ENCODE data around the gene RPS6KA5. TPM values are rescaled to one million over a fixed set of nuclear protein-coding genes. Genes with fewer than 3 reads are reported as not detected.
"Not testable (repeated sequence)": the region's sequence is repeated elsewhere in the genome, so short reads cannot be mapped to it uniquely, and the experiment has no call there.

The RPS6KA5 gene
- total RNA-seq, 2 donors from 2014 or later: 5.3 to 9.6 TPM

DNA sequence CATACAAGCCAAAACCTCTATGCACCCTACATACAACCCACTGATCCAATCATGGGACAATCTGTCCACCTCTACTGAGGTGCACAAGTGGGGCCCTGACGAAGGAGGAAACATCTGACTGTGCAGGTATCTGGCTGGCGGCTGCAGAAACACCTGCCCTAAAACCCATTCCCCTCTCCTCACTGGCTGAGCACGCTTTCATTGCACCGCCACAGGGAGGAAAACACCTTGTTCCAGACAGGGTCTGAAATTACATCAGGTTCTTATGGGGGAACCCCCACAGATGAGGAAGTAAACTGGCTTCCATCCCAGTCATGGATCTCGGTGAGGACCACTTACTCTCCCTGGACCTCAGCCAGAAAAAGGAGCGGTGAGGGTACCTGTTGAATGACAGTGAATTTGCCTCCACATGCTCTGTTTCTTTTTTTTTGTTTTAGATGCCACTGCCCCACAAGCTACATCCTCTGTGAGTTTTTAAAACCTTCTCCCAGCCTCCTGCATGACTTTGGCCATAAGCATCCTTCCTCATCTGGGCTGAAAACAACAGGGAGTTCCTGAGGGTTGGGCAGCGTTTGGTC, 29.6 kb upstream of the RPS6KA5 start:
- Histone ChIP-seq H3K27ac (no peak overlapping the region), H3K36me3 (no peaks in the 10 kb centered on the region), H3K4me3 (no peak overlapping the region), H3K4me1 (no peaks in the 10 kb centered on the region), H3K27me3 (no peaks in the 10 kb centered on the region), H3K9me3 (no peaks in the 10 kb centered on the region)
- no peak for DNase-seq (ENCODE audit: low spot score)
- TF ChIP-seq, protein P1, sequence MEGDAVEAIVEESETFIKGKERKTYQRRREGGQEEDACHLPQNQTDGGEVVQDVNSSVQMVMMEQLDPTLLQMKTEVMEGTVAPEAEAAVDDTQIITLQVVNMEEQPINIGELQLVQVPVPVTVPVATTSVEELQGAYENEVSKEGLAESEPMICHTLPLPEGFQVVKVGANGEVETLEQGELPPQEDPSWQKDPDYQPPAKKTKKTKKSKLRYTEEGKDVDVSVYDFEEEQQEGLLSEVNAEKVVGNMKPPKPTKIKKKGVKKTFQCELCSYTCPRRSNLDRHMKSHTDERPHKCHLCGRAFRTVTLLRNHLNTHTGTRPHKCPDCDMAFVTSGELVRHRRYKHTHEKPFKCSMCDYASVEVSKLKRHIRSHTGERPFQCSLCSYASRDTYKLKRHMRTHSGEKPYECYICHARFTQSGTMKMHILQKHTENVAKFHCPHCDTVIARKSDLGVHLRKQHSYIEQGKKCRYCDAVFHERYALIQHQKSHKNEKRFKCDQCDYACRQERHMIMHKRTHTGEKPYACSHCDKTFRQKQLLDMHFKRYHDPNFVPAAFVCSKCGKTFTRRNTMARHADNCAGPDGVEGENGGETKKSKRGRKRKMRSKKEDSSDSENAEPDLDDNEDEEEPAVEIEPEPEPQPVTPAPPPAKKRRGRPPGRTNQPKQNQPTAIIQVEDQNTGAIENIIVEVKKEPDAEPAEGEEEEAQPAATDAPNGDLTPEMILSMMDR (IDR thresholded peaks at IDR 0.05): no peak

DNA sequence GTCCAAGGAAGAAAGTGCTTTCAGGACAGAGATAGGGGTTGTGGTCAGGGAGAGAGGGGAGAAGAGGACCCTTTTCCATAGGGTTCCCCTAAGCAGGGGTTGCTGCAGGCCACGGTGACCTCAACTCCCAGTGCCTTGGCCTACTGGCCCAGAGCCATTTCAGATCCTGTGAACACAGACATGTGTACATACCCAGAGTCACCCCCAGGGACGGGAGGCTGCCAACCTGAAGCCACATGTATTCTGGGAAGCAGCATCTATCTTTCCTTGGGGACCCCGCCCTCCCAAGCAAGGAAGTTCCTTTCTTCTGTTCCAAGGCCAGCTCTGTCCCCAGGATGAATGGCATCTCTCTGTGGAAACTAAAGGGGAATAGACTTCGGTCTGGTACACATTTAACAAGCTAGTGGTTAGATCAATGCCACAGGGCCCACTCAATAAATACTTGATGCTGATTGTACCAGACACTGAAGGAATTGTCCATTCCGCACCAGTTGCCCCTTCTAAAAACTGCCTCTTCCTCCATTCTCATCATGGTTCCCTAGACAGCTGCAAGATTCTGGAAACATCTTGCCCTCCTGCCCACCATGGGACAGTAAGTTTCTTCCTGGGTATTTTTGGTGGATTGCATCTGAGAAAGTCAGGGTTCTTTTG, 28.3 kb upstream of the RPS6KA5 start:
- no peak for DNase-seq (ENCODE audit: low spot score)
- H3K27ac ChIP-seq: no peak overlapping the region
- no peak overlapping the region for H3K4me3 ChIP-seq
- TF ChIP-seq, protein P1 (IDR thresholded peaks at IDR 0.05): no peak
- no peaks in the 10 kb centered on the region for H3K27me3 ChIP-seq
- no peaks in the 10 kb centered on the region for H3K36me3 ChIP-seq
- no peaks in the 10 kb centered on the region for H3K4me1 ChIP-seq
- H3K9me3 ChIP-seq: no peaks in the 10 kb centered on the region

DNA sequence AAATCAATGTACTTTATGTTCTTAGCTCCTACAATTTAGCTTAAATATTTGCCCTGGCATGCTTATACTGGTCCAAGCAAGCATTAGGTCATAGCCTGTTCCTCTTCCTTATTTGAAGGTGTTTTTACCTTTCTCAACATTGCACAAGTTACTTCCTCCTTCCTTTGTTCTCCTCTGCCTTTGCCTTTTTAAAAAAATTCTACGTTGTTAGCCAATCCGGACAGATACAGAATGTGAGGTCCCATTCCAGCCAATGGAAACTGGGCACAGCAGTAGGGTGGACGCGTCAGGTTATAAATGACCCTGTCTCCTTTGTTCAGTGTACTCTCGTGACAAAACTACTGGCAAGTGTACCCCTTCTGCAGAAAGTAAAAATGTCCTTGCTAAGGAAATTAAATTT, 27.0 kb upstream of the RPS6KA5 start:
- DNase-seq (ENCODE audit: low spot score); H3K4me1 ChIP-seq; H3K4me3 ChIP-seq; H3K36me3 ChIP-seq; H3K27ac ChIP-seq; H3K27me3 ChIP-seq; H3K9me3 ChIP-seq: not testable (repeated sequence)

DNA sequence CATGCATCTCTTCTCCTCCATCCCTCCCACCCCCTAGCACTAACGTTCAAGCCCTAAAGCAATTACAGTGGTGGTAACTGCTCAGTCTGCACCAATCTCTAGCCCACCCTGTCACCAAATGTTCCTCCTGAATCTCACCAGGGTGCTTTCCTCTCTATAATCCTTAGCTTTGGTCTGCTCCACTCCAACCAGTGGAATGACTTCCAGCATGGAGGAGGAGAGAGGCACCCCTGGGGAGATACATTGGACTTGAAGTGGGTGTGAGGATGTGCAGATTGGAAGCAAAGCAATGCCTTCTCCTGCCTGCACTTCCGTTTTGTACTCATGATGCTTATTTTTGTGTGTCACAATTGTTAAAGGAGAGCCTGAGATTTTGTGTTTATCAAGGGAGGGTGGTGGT, 24.1 kb upstream of the RPS6KA5 start:
- Histone ChIP-seq H3K4me1 (no peaks in the 10 kb centered on the region), H3K4me3 (no peak overlapping the region), H3K27me3 (no peaks in the 10 kb centered on the region), H3K27ac (no peak overlapping the region), H3K9me3 (no peaks in the 10 kb centered on the region), H3K36me3 (no peaks in the 10 kb centered on the region)
- no peak for DNase-seq (ENCODE audit: low spot score)
- TF ChIP-seq, protein P1 (IDR thresholded peaks at IDR 0.05): no peak

DNA sequence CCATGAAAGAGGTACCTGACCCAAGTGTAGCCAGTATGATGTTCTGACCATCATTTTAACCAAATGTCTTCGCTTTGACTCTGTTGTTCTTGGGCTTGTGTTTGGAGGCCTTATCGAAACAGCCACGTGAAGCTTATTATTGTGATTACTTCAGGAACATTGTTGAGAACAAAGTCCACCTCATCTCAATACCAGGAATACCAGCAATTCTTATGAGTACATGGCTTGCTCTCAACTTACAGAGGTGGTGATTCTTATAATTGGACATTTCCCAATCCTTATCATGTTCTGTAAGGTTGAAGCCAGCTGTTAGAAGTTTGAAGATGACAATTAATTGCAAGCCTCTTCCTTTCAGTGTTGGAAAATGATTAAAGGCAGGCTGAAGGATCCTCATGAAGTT, 21.8 kb upstream of the RPS6KA5 start:
- Histone ChIP-seq H3K9me3 (no peaks in the 10 kb centered on the region), H3K36me3 (no peaks in the 10 kb centered on the region), H3K4me1 (no peaks in the 10 kb centered on the region), H3K4me3 (no peak overlapping the region), H3K27me3 (no peaks in the 10 kb centered on the region), H3K27ac (no peak overlapping the region)
- no peak for DNase-seq (ENCODE audit: low spot score)
- TF ChIP-seq, protein P1 (IDR thresholded peaks at IDR 0.05): no peak

DNA sequence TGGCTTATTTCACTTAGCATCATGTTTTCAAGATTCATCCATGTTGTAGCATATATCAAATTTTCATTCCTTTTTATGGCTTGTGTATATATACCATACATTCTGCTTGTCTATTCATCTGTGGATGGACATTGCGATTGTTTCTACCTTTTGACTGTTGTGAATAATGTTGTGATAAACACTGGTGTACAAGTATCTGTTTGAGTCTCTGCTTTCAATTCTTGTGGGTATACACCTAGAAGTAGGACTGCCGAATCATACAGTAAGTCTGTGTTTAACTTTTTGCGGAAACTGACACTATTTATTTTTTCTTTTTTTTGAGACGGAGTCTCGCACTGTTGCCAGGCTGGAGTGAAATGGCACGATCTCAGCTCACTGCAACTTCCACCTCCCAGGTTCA, 19.6 kb upstream of the RPS6KA5 start:
- TF ChIP-seq, protein P1 (IDR thresholded peaks at IDR 0.05): no peak

More for the DNA sequence above, 19.6 kb upstream of the RPS6KA5 start:
- H3K36me3 ChIP-seq: no peaks in the 10 kb centered on the region
- H3K9me3 ChIP-seq: no peaks in the 10 kb centered on the region
- no peak overlapping the region for H3K4me3 ChIP-seq
- H3K4me1 ChIP-seq: no peaks in the 10 kb centered on the region
- no peaks in the 10 kb centered on the region for H3K27me3 ChIP-seq
- no peak for DNase-seq (ENCODE audit: low spot score)
- no peak overlapping the region for H3K27ac ChIP-seq
